DMS153 treated with DMSO at 0.1 percent for 48 hours (cell line): Measurements from ENCODE around the gene HPCAL1.

Experiments used
- DNase-seq: peaks from one replicate; lab custom pipeline; 2025; ENCODE audit not compliant: unreplicated experiment; lab: John Stamatoyannopoulos, UW

Gene HPCAL1

GRCh38 chr2:10269291-10269690 is 33.4 kb upstream of the HPCAL1 start:
- no peak for DNase-seq

GRCh38 chr2:10269711-10270610 is 32.7 kb upstream of the HPCAL1 start:
- no peak for DNase-seq

- DNase-seq = no peak
Measured at GRCh38 chr2:10271509-10271908, 31.2 kb upstream of the HPCAL1 start.

GRCh38 chr2:10271946-10272345 is 30.8 kb upstream of the HPCAL1 start:
- no peak for DNase-seq

GRCh38 chr2:10272464-10272863 is 30.2 kb upstream of the HPCAL1 start:
- DNase-seq = no peak

- DNase-seq = no peak
Measured at GRCh38 chr2:10273215-10274175, 29.2 kb upstream of the HPCAL1 start.

- no peak for DNase-seq
Measured at GRCh38 chr2:10274376-10274775, 28.3 kb upstream of the HPCAL1 start.

- DNase-seq = no peak
Measured at GRCh38 chr2:10274983-10275802, 27.5 kb upstream of the HPCAL1 start.

GRCh38 chr2:10276481-10277292 is 26.0 kb upstream of the HPCAL1 start:
- no peak for DNase-seq

- no peak for DNase-seq
Measured at GRCh38 chr2:10277293-10278028, 25.2 kb upstream of the HPCAL1 start.

GRCh38 chr2:10278029-10278762 is 24.5 kb upstream of the HPCAL1 start:
- no peak for DNase-seq

GRCh38 chr2:10278763-10279471 is 23.8 kb upstream of the HPCAL1 start:
- DNase-seq = no peak

- no peak for DNase-seq
Measured at GRCh38 chr2:10279472-10279870, 23.2 kb upstream of the HPCAL1 start.

GRCh38 chr2:10279946-10280463 is 22.7 kb upstream of the HPCAL1 start:
- DNase-seq = no peak

- no peak for DNase-seq
Measured at GRCh38 chr2:10281891-10282290, 20.8 kb upstream of the HPCAL1 start.

- no peak for DNase-seq
Measured at GRCh38 chr2:10282611-10283105, 20.0 kb upstream of the HPCAL1 start.
